ENCODE measurements around the gene SRMS.
"Not testable (repeated sequence)": the region's sequence is repeated elsewhere in the genome, so short reads cannot be mapped to it uniquely, and the experiment has no call there.

SRMS gene

GRCh38 chr20:63572071-63572787 lies 24.7 kb upstream of the SRMS start:
- TF ChIP-seq CTCF (conservative IDR thresholded peaks at IDR 0.05; ENCODE audit: low read depth, low read length), result no peak
- H4K20me1 ChIP-seq (ENCODE audit: insufficient read depth), result no peaks in the 10 kb centered on the region
- H3K4me1 ChIP-seq (ENCODE audit: low read depth, poor library complexity, severe bottlenecking), result peaks cover 32% of the 10 kb centered on the region
- H3K36me3 ChIP-seq (ENCODE audit: insufficient read depth), result no peaks in the 10 kb centered on the region
- H3K27ac ChIP-seq, result no peak overlapping the region
- H3K9ac ChIP-seq, result no peak overlapping the region
- H3K27me3 ChIP-seq (ENCODE audit: insufficient read depth, low read depth), result peaks cover 43% of the 10 kb centered on the region
- no peak overlapping the region for H3K4me2 ChIP-seq
- H3K4me3 ChIP-seq (IDR thresholded peaks at IDR 0.05; ENCODE audit: insufficient read depth, low read depth, low read length), result no peak overlapping the region
- no peak overlapping the region for H2AFZ ChIP-seq (ENCODE audit: low read depth)
- H3K79me2 ChIP-seq (ENCODE audit: insufficient read depth, low read depth), result no peaks in the 10 kb centered on the region

GRCh38 chr20:63571087-63571478 lies 23.5 kb upstream of the SRMS start:
- H2AFZ ChIP-seq (ENCODE audit: low read depth); H4K20me1 ChIP-seq (ENCODE audit: insufficient read depth); H3K36me3 ChIP-seq (ENCODE audit: insufficient read depth); H3K9ac ChIP-seq; H3K4me2 ChIP-seq; H3K79me2 ChIP-seq (ENCODE audit: insufficient read depth, low read depth); H3K4me3 ChIP-seq (IDR thresholded peaks at IDR 0.05; ENCODE audit: insufficient read depth, low read depth, low read length); H3K27ac ChIP-seq: not testable (repeated sequence)
- Histone ChIP-seq H3K27me3 (ENCODE audit: insufficient read depth, low read depth) (peaks cover 31% of the 10 kb centered on the region), H3K4me1 (ENCODE audit: low read depth, poor library complexity, severe bottlenecking) (peaks cover 32% of the 10 kb centered on the region)

- Histone ChIP-seq H3K27ac (no peak overlapping the region), H2AFZ (ENCODE audit: low read depth) (no peak overlapping the region), H3K4me3 (IDR thresholded peaks at IDR 0.05; ENCODE audit: insufficient read depth, low read depth, low read length) (no peak overlapping the region), H3K4me2 (no peak overlapping the region), H3K9ac (no peak overlapping the region), H3K27me3 (ENCODE audit: insufficient read depth, low read depth) (peaks cover 27% of the 10 kb centered on the region), H3K36me3 (ENCODE audit: insufficient read depth) (no peaks in the 10 kb centered on the region), H3K79me2 (ENCODE audit: insufficient read depth, low read depth) (no peaks in the 10 kb centered on the region), H4K20me1 (ENCODE audit: insufficient read depth) (no peaks in the 10 kb centered on the region), H3K4me1 (ENCODE audit: low read depth, poor library complexity, severe bottlenecking) (peaks cover 32% of the 10 kb centered on the region)
- no peak for TF ChIP-seq CTCF (conservative IDR thresholded peaks at IDR 0.05; ENCODE audit: low read depth, low read length)
Observed at GRCh38 chr20:63570281-63571086, 22.9 kb upstream of the SRMS start.

- Histone ChIP-seq H2AFZ (ENCODE audit: low read depth) (no peak overlapping the region), H3K27me3 (ENCODE audit: insufficient read depth, low read depth) (peaks cover 16% of the 10 kb centered on the region), H3K9ac (no peak overlapping the region), H3K4me3 (IDR thresholded peaks at IDR 0.05; ENCODE audit: insufficient read depth, low read depth, low read length) (no peak overlapping the region), H3K4me2 (peak overlapping the region; percentile 92), H3K36me3 (ENCODE audit: insufficient read depth) (no peaks in the 10 kb centered on the region), H3K27ac (no peak overlapping the region), H3K79me2 (ENCODE audit: insufficient read depth, low read depth) (no peaks in the 10 kb centered on the region), H3K4me1 (ENCODE audit: low read depth, poor library complexity, severe bottlenecking) (peaks cover 26% of the 10 kb centered on the region), H4K20me1 (ENCODE audit: insufficient read depth) (no peaks in the 10 kb centered on the region)
- TF ChIP-seq CTCF (conservative IDR thresholded peaks at IDR 0.05; ENCODE audit: low read depth, low read length), result no peak
Observed at GRCh38 chr20:63568986-63569949, 21.7 kb upstream of the SRMS start.

Measured in KMS-11 (cell line).